ENCODE results near the gene GNG7. TPM values are rescaled to one million over a fixed set of nuclear protein-coding genes. Genes with fewer than 3 reads are reported as not detected.
A peak's percentile ranks its signal among the peaks of the same experiment; 100 is the strongest.

Gene GNG7
- total RNA-seq, 1 donor from 2014 or later, result 0.96 TPM

- Histone ChIP-seq H3K36me3 (no peaks in the 10 kb centered on the region), H3K4me1 (peaks cover 0 to 2% of the 10 kb centered on the region in 2 donors), H3K9me3 (no peaks in the 10 kb centered on the region), H3K27ac (no peak overlapping the region), H3K27me3 (no peaks in the 10 kb centered on the region), H3K4me3 (no peak overlapping the region)
- TF ChIP-seq, protein P1, sequence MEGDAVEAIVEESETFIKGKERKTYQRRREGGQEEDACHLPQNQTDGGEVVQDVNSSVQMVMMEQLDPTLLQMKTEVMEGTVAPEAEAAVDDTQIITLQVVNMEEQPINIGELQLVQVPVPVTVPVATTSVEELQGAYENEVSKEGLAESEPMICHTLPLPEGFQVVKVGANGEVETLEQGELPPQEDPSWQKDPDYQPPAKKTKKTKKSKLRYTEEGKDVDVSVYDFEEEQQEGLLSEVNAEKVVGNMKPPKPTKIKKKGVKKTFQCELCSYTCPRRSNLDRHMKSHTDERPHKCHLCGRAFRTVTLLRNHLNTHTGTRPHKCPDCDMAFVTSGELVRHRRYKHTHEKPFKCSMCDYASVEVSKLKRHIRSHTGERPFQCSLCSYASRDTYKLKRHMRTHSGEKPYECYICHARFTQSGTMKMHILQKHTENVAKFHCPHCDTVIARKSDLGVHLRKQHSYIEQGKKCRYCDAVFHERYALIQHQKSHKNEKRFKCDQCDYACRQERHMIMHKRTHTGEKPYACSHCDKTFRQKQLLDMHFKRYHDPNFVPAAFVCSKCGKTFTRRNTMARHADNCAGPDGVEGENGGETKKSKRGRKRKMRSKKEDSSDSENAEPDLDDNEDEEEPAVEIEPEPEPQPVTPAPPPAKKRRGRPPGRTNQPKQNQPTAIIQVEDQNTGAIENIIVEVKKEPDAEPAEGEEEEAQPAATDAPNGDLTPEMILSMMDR (IDR thresholded peaks at IDR 0.05), result no peak
- intact Hi-C loops (cut with DNase I), result no loop called here
- no peak for DNase-seq (ENCODE audit: low spot score in 2 of 2)
Observed at GRCh38 chr19:2617393-2618165, 84.9 kb downstream of the GNG7 start.

- intact Hi-C loops (cut with DNase I), result no loop called here
- TF ChIP-seq, protein P1 (IDR thresholded peaks at IDR 0.05), result no peak
- H3K36me3 ChIP-seq, result no peaks in the 10 kb centered on the region
- no peak overlapping the region for H3K4me3 ChIP-seq
- H3K4me1 ChIP-seq, result peaks cover 0 to 2% of the 10 kb centered on the region in 2 donors
- no peaks in the 10 kb centered on the region for H3K9me3 ChIP-seq
- no peak for DNase-seq (ENCODE audit: low spot score in 2 of 2)
- no peaks in the 10 kb centered on the region for H3K27me3 ChIP-seq
- no peak overlapping the region for H3K27ac ChIP-seq
Observed at GRCh38 chr19:2616741-2617392, 85.6 kb downstream of the GNG7 start.

DNA sequence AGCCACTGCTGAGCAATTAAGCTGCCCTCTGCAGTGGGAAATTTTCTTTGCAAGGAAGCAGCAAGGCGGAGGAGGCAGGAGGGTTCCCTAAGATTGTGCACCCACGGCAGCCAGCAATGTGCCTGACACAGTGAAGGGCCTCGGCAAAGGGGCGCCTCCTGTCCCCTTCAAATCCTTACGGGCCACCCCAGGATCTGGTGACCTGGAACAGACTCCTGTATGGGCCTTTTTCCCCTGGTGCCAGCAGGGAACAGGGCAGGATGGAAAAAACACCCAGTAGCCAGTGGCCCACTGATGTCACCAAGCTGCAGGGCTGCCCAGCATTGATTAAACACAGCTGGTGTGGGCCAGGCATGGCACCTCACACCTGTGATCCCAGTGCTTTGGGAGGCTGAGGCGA lies 86.7 kb downstream of the GNG7 start:
- Histone ChIP-seq H3K4me1 (peaks cover 0 to 6% of the 10 kb centered on the region in 2 donors), H3K27ac (no peak overlapping the region), H3K4me3 (no peak overlapping the region), H3K27me3 (no peaks in the 10 kb centered on the region), H3K36me3 (no peaks in the 10 kb centered on the region), H3K9me3 (no peaks in the 10 kb centered on the region)
- intact Hi-C loops (cut with DNase I), result no loop called here
- no peak for DNase-seq (ENCODE audit: low spot score in 2 of 2)
- TF ChIP-seq, protein P1 (IDR thresholded peaks at IDR 0.05), result no peak

DNA sequence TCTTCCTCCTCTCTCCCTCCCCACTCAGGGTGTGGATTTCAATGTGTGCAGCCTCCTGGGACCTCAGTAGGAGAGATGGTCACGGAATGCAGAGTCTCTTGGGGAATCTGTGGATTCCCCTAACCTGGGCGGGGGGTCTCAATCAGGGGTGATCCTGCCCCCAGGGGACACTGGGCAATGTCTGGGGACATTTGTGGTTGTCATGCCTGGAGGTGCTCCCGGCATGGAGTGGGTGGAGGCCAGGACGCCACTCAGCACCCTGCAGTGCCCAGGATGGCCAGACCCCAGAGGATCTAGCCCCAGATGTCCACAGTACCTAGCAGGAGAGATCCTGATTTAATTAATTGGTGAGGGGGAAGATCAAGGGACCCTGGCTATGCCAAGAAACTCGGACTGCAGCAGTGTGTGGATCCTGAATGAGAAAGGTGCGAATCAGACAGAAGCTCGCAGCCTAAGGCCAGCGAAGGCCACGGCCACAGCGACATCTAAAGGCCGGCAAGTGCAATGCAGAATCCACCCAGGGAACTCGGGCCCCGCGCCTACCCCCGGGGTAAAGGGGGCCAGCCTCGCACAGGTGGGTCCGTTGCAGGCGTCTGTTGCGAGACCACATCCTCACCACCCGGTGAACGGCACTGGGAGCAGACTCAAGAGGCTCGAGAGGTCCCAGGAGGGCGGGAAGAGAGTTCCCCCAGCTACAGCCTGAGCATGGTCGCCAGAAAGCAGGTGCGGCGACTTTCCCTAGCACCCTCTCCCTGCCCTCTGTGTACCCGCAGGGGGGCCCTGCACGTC lies 88.8 kb downstream of the GNG7 start:
- Histone ChIP-seq H3K27ac (no peak overlapping the region), H3K36me3 (no peaks in the 10 kb centered on the region), H3K4me1 (peaks cover 0 to 9% of the 10 kb centered on the region in 2 donors), H3K9me3 (no peaks in the 10 kb centered on the region), H3K4me3 (no peak overlapping the region), H3K27me3 (no peaks in the 10 kb centered on the region)
- intact Hi-C loops (cut with DNase I), result loop anchor here (2.0 kb wide), 1 partner anchor 21 kb away; no protein-coding TSS in a partner anchor
- DNase-seq (ENCODE audit: low spot score in 2 of 2), result no peak
- TF ChIP-seq, protein P1 (IDR thresholded peaks at IDR 0.05), result peak; percentile 81 to 95 (median 89)

DNA sequence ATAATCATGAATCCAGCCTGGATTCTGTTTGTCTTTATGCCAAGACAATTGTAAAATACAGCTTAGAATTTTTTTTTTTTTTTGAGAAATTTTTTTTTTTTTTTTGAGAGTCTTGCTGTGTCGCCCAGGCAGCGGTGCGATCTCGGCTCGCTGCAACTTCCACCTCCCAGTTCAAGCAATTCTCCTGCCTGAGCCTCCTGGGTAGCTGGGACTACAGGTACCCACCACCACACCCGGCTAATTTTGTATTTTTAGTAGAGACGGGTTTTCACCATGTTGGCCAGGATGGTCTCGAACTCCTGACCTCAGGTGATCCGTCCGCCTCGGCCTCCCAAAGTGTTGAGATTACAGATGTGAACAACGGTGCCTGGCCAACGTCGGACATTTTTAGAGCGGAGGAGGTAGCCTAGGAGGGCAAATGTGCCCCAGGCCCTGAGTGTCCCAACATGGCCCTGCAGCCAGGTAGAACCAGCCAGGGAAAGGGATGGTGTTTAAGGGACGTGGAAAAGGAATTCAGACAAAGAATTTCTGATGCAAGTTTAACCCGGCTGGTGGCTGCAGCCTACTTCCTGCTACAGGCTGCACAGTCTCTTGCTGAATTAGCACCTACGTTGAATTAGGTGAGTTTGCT lies 89.8 kb downstream of the GNG7 start:
- TF ChIP-seq, protein P1 (IDR thresholded peaks at IDR 0.05), result no peak
- Histone ChIP-seq H3K9me3 (no peaks in the 10 kb centered on the region), H3K27ac (no peak overlapping the region), H3K36me3 (no peaks in the 10 kb centered on the region), H3K27me3 (no peaks in the 10 kb centered on the region), H3K4me3 (no peak overlapping the region), H3K4me1 (peaks cover 0 to 9% of the 10 kb centered on the region in 2 donors)
- intact Hi-C loops (cut with DNase I), result loop anchor here (2.0 kb wide), 1 partner anchor 22 kb away; no protein-coding TSS in a partner anchor
- DNase-seq (ENCODE audit: low spot score in 2 of 2), result no peak
